Fibroblast of villous mesenchyme (primary cell): ENCODE measurements around the gene SLC17A2. TPM values are rescaled to one million over a fixed set of nuclear protein-coding genes. Genes with fewer than 3 reads are reported as not detected.
A peak's percentile ranks its signal among the peaks of the same experiment; 100 is the strongest.

Experiments used
- DNase-seq: peaks from one replicate; pipeline ENCODE4 v3.0.0-alpha.2; 2010; ENCODE audit warnings: low read depth
- H3K4me3 ChIP-seq: 2 replicates; pipeline ENCODE4 v1.5.1; 2011; ENCODE audit warnings: low read depth, mild to moderate bottlenecking, low read length
- CTCF ChIP-seq: IDR thresholded peaks from 2 replicates; pipeline ENCODE4 v1.5.1; 2012; ENCODE audit warnings: low read depth, mild to moderate bottlenecking, low read length; ENCODE audit not compliant: insufficient read depth
- total RNA-seq: library from RNA; depleted of rRNA; stranded (reverse); fragments of >200 nt; gene quantifications from 2 replicates; pipeline ENCODE4 v1.2.3, GENCODE V29; 2012

The SLC17A2 gene
- total RNA-seq, 1 donor, result not detected

- no peak for TF ChIP-seq CTCF
- no peak overlapping the region for H3K4me3 ChIP-seq
- no peak for DNase-seq
Measured at GRCh38 chr6:25896252-25896651, 34.2 kb downstream of the SLC17A2 start.

- no peak overlapping the region for H3K4me3 ChIP-seq
- TF ChIP-seq CTCF, result no peak
- DNase-seq, result no peak
Measured at GRCh38 chr6:25895771-25896170, 34.7 kb downstream of the SLC17A2 start.

GRCh38 chr6:25893778-25894177 is 36.7 kb downstream of the SLC17A2 start:
- H3K4me3 ChIP-seq, result no peak overlapping the region
- no peak for DNase-seq
- TF ChIP-seq CTCF, result no peak

GRCh38 chr6:25892877-25893276 is 37.6 kb downstream of the SLC17A2 start:
- no peak for TF ChIP-seq CTCF
- DNase-seq, result no peak
- no peak overlapping the region for H3K4me3 ChIP-seq

GRCh38 chr6:25889877-25890853 is 40.3 kb downstream of the SLC17A2 start:
- peak; percentile 47 for DNase-seq
- H3K4me3 ChIP-seq, result no peak overlapping the region
- peak; percentile 52 for TF ChIP-seq CTCF

GRCh38 chr6:25888626-25889025 is 41.9 kb downstream of the SLC17A2 start:
- H3K4me3 ChIP-seq, result no peak overlapping the region
- DNase-seq, result no peak
- no peak for TF ChIP-seq CTCF
